Upper lobe of left lung (tissue), 6 donors: ENCODE measurements around the gene RAB40A. TPM values are rescaled to one million over a fixed set of nuclear protein-coding genes. Genes with fewer than 3 reads are reported as not detected.

ENCODE experiments used
- ATAC-seq, 2 donors: fragments of 200-7000 bp; cut with Tn5 transposase; one replicate each; pipeline ENCODE4 v1.9.1; 2022; ENCODE audit warnings: mild to moderate bottlenecking in 2 of 2, moderate library complexity in 2 of 2; ENCODE audit not compliant: low FRiP score in 2 of 2
- DNase-seq, 2 donors: peaks; one replicate each; pipeline ENCODE4 v3.0.0-alpha.2; 2019 to 2020
- H3K27ac ChIP-seq, 4 donors: fragments of 200-600 bp; sonication (generic); one replicate each; pipeline ENCODE4 v1.5.1; 2016 to 2019
- H3K27me3 ChIP-seq, 4 donors: fragments of 200-600 bp; sonication (generic); one replicate each; pipeline ENCODE4 v1.5.1; 2017 to 2019
- H3K36me3 ChIP-seq, 4 donors: fragments of 200-600 bp; sonication (generic); one replicate each; pipeline ENCODE4 v1.5.1; 2016 to 2019
- H3K4me1 ChIP-seq, 4 donors: fragments of 200-600 bp; sonication (generic); one replicate each; pipeline ENCODE4 v1.5.1; 2018 to 2019
- H3K4me3 ChIP-seq, 4 donors: fragments of 200-600 bp; sonication (generic); one replicate each; pipeline ENCODE4 v1.5.1; 2017 to 2019; ENCODE audit warnings: mild to moderate bottlenecking in 2 of 4, moderate library complexity in 1 of 4
- H3K9me3 ChIP-seq, 4 donors: fragments of 200-600 bp; sonication (generic); one replicate each; pipeline ENCODE4 v1.5.1; 2018 to 2019
- EP300 ChIP-seq, 4 donors: sonication (generic); formaldehyde crosslinking; IDR thresholded peaks; one replicate each; pipeline ENCODE4 v1.5.1; 2017; ENCODE audit warnings: antibody characterized with exemption in 4 of 4, control low read depth in 2 of 4
- POLR2A ChIP-seq, 4 donors: fragments of 450-650 bp; IDR thresholded peaks; one replicate each; pipeline ENCODE4 v1.5.1; 2016 to 2017; ENCODE audit warnings: antibody characterized with exemption in 4 of 4, mild to moderate bottlenecking in 2 of 4
- POLR2AphosphoS5 ChIP-seq, 2 donors: sonication (generic); formaldehyde crosslinking; IDR thresholded peaks; one replicate each; pipeline ENCODE4 v1.5.1; 2017; ENCODE audit warnings: antibody characterized with exemption in 2 of 2
- WGBS, 2 donors: methylation state at CpG; one replicate each; pipeline ENCODE4 v1.1.5; 2017 to 2018; 5-methylcytosine and 5-hydroxymethylcytosine counted together
- total RNA-seq, 6 donors: library from RNA; depleted of rRNA in 4 of 6; stranded (reverse); fragments of >200 nt in 4 of 6; gene quantifications; one replicate each; pipeline versions ENCODE4 v1.1.0 to v1.2.1, GENCODE V29; 2016 to 2021
- TF ChIP-seq, protein P1 (sequence below), 6 experiments: fragments of 450-650 bp in 4 of 6; fragments of 200-600 bp in 2 of 6; sonication (generic) in 2 of 6; IDR thresholded peaks; one replicate each; pipeline ENCODE4 v1.5.1; 2016 to 2019; ENCODE audit warnings: antibody characterized with exemption in 6 of 6
- donor health status: DM: no; HTN: no; CAD: no; lungs with moderate emphysema.
- donor health status: DM: no; HTN: yes; CAD: no; lungs with severe emphysema.

RAB40A gene, protein sequence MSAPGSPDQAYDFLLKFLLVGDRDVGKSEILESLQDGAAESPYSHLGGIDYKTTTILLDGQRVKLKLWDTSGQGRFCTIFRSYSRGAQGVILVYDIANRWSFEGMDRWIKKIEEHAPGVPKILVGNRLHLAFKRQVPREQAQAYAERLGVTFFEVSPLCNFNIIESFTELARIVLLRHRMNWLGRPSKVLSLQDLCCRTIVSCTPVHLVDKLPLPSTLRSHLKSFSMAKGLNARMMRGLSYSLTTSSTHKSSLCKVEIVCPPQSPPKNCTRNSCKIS
- total RNA-seq: 1 to 10 TPM in 1 of 6 donors, under 1 TPM in 5; 0.24 to 3.1 (median 0.56) TPM

GRCh38 chrX:103519389-103519788 lies at the start of gene RAB40A:
TSS of gene RAB40A (minus strand) at chrX:103519489. CDS start at chrX:103500756, 18,733 bp downstream.
- WGBS, 2 donors: 49 to 95% methylated on average over 2 of the region's 2 CpGs
- ATAC-seq: no peak

GRCh38 chrX:103565752-103566151 lies 46.5 kb upstream of the RAB40A start:
- H3K9me3 ChIP-seq: no peaks in the 10 kb centered on the region
- TF ChIP-seq POLR2A (IDR thresholded peaks at IDR 0.05) (no peak), POLR2AphosphoS5 (IDR thresholded peaks at IDR 0.05) (no peak), EP300 (IDR thresholded peaks at IDR 0.05) (no peak)
- TF ChIP-seq, protein P1, sequence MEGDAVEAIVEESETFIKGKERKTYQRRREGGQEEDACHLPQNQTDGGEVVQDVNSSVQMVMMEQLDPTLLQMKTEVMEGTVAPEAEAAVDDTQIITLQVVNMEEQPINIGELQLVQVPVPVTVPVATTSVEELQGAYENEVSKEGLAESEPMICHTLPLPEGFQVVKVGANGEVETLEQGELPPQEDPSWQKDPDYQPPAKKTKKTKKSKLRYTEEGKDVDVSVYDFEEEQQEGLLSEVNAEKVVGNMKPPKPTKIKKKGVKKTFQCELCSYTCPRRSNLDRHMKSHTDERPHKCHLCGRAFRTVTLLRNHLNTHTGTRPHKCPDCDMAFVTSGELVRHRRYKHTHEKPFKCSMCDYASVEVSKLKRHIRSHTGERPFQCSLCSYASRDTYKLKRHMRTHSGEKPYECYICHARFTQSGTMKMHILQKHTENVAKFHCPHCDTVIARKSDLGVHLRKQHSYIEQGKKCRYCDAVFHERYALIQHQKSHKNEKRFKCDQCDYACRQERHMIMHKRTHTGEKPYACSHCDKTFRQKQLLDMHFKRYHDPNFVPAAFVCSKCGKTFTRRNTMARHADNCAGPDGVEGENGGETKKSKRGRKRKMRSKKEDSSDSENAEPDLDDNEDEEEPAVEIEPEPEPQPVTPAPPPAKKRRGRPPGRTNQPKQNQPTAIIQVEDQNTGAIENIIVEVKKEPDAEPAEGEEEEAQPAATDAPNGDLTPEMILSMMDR (IDR thresholded peaks at IDR 0.05): no peak
- ATAC-seq (no peak), DNase-seq (no peak)
- 40 to 65% methylated on average over 1 of the region's 1 CpG for WGBS, 2 donors
- no peaks in the 10 kb centered on the region for H3K36me3 ChIP-seq
- H3K4me1 ChIP-seq: no peaks in the 10 kb centered on the region
- no peak overlapping the region for H3K4me3 ChIP-seq
- no peak overlapping the region for H3K27ac ChIP-seq
- H3K27me3 ChIP-seq: no peaks in the 10 kb centered on the region

More at GRCh38 chrX:103519389-103519788, at the start of gene RAB40A:
- no peak for TF ChIP-seq EP300 (IDR thresholded peaks at IDR 0.05)
- no peak for TF ChIP-seq POLR2A (IDR thresholded peaks at IDR 0.05)
- TF ChIP-seq POLR2AphosphoS5 (IDR thresholded peaks at IDR 0.05): no peak
- TF ChIP-seq, protein P1 (IDR thresholded peaks at IDR 0.05): no peak
- Histone ChIP-seq H3K27ac (no peak within 1 kb of the TSS), H3K36me3 (no peaks in the 10 kb centered on the region), H3K4me1 (no peaks in the 10 kb centered on the region), H3K9me3 (no peaks in the 10 kb centered on the region), H3K27me3 (no peaks in the 10 kb centered on the region), H3K4me3 (no peak within 1 kb of the TSS)
- DNase-seq: no peak

- TF ChIP-seq EP300 (IDR thresholded peaks at IDR 0.05) (no peak), POLR2A (IDR thresholded peaks at IDR 0.05) (no peak), POLR2AphosphoS5 (IDR thresholded peaks at IDR 0.05) (no peak)
- TF ChIP-seq, protein P1 (IDR thresholded peaks at IDR 0.05): no peak
- no peaks in the 10 kb centered on the region for H3K9me3 ChIP-seq
- H3K27ac ChIP-seq: no peak overlapping the region
- H3K36me3 ChIP-seq: no peaks in the 10 kb centered on the region
- no peak for DNase-seq
- 62 to 87% methylated on average over 2 to 4 of the region's 4 CpGs for WGBS, 2 donors
- no peak overlapping the region for H3K4me3 ChIP-seq
- H3K27me3 ChIP-seq: no peaks in the 10 kb centered on the region
- no peak for ATAC-seq
- H3K4me1 ChIP-seq: no peaks in the 10 kb centered on the region
Measured at GRCh38 chrX:103565197-103565596, 45.9 kb upstream of the RAB40A start.

DNA sequence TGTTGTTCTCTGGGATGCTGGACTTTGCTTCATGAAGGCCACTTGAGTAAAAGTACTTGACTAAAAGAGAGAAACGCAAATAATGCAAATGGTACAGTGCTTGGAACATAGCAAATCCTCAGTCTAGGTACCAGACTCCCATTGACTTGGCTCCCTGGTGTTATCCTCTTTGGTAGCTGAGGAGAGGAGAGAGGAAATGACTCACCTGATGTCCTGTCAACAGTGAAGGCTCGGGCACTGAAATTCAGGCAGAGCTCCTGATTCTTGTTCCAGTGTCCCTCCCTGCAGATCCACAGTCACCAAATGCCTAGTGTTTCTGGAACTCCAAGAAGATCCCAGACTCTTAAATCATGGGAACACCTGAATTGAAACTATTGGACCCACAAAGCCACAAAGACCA lies 43.5 kb upstream of the RAB40A start:
- no peak overlapping the region for H3K27ac ChIP-seq

More for the DNA sequence above, 43.5 kb upstream of the RAB40A start:
- Histone ChIP-seq H3K4me1 (no peaks in the 10 kb centered on the region), H3K36me3 (no peaks in the 10 kb centered on the region), H3K27me3 (no peaks in the 10 kb centered on the region), H3K9me3 (no peaks in the 10 kb centered on the region), H3K4me3 (no peak overlapping the region)
- 64% methylated on average over 2 of the region's 2 CpGs for WGBS, 2 donors
- DNase-seq: no peak
- TF ChIP-seq POLR2AphosphoS5 (IDR thresholded peaks at IDR 0.05) (no peak), EP300 (IDR thresholded peaks at IDR 0.05) (no peak), POLR2A (IDR thresholded peaks at IDR 0.05) (no peak)
- TF ChIP-seq, protein P1 (IDR thresholded peaks at IDR 0.05): no peak
- ATAC-seq: no peak
